Fibroblast of lung (primary cell): ENCODE results near the gene PADI1. TPM values are rescaled to one million over a fixed set of nuclear protein-coding genes. Genes with fewer than 3 reads are reported as not detected.

Source experiments
- DNase-seq, 2 donors: peaks; one replicate each; pipeline versions ENCODE4 v3.0.0 to v3.0.0-alpha.2; 2010; ENCODE audit warnings: low read depth in 2 of 2
- H2AFZ ChIP-seq: 2 replicates; pipeline ENCODE4 v1.5.1; 2012; ENCODE audit warnings: low read length, control low read depth, inconsistent platforms
- H3K27ac ChIP-seq: 2 replicates; pipeline ENCODE4 v1.5.1; 2011; ENCODE audit warnings: low read length, control low read depth; ENCODE audit not compliant: insufficient read depth
- H3K27me3 ChIP-seq: 2 replicates; pipeline ENCODE4 v1.5.1; 2011; ENCODE audit warnings: mild to moderate bottlenecking, low read length; ENCODE audit not compliant: control insufficient read depth, insufficient read depth
- H3K36me3 ChIP-seq: 2 replicates; pipeline ENCODE4 v1.5.1; 2011; ENCODE audit warnings: low read length; ENCODE audit not compliant: control insufficient read depth, insufficient read depth
- H3K4me1 ChIP-seq: 2 replicates; pipeline ENCODE4 v1.5.1; 2011; ENCODE audit warnings: low read length; ENCODE audit not compliant: control insufficient read depth, insufficient read depth; ENCODE audit errors: extremely low read depth
- H3K4me2 ChIP-seq: 2 replicates; pipeline ENCODE4 v1.5.1; 2011; ENCODE audit warnings: low read length, control low read depth; ENCODE audit not compliant: insufficient read depth; ENCODE audit errors: extremely low read depth
- H3K4me3 ChIP-seq, 4 experiments: fragments of 200-600 bp in 1 of 4; sonication (generic) in 1 of 4; replicated peaks in 1 of 4; 2 replicates each; pipeline ENCODE4 v1.5.1; 2011 to 2016; ENCODE audit warnings: low read length in 4 of 4, low read depth in 3 of 4, mild to moderate bottlenecking in 3 of 4, control low read depth in 2 of 4, inconsistent platforms in 1 of 4, mixed read lengths in 1 of 4; ENCODE audit not compliant: insufficient read depth in 1 of 4; ENCODE audit errors: control extremely low read depth in 1 of 4
- H3K79me2 ChIP-seq: 2 replicates; pipeline ENCODE4 v1.5.1; 2012; ENCODE audit warnings: mild to moderate bottlenecking, low read length, inconsistent platforms; ENCODE audit not compliant: control insufficient read depth, insufficient read depth
- H3K9ac ChIP-seq: 2 replicates; pipeline ENCODE4 v1.5.1; 2011; ENCODE audit warnings: mild to moderate bottlenecking, low read length, control low read depth; ENCODE audit not compliant: insufficient read depth
- H3K9me3 ChIP-seq: 2 replicates; pipeline ENCODE4 v1.5.1; 2012; ENCODE audit warnings: low read depth, low read length; ENCODE audit not compliant: control insufficient read depth, insufficient read depth
- H4K20me1 ChIP-seq: 2 replicates; pipeline ENCODE4 v1.5.1; 2011; ENCODE audit warnings: low read length; ENCODE audit not compliant: control insufficient read depth, insufficient read depth; ENCODE audit errors: extremely low read depth
- CTCF ChIP-seq, 2 donors: IDR thresholded peaks in 1 of 2; conservative IDR thresholded peaks in 1 of 2; 1 replicate in 1 of 2; 2 replicates in 1 of 2; pipeline ENCODE4 v1.5.1; 2011 to 2012; ENCODE audit warnings: low read length in 2 of 2, control low read depth in 1 of 2, inconsistent platforms in 1 of 2, low read depth in 1 of 2, mild to moderate bottlenecking in 1 of 2
- EZH2 ChIP-seq: IDR thresholded peaks from 2 replicates; pipeline ENCODE4 v1.5.1; 2012; ENCODE audit warnings: low read length, control low read depth, mild to moderate bottlenecking; ENCODE audit errors: missing control alignments
- polyA plus RNA-seq, 2 donors: library from polyadenylated mRNA; depleted of rRNA in 1 of 2; stranded (reverse) in 1 of 2; unstranded in 1 of 2; fragments of >200 nt; gene quantifications; 2 replicates each; pipeline ENCODE4 v1.2.1, GENCODE V29; 2011 to 2012; ENCODE audit warnings: missing spikeins in 1 of 2
- total RNA-seq: library from RNA; depleted of rRNA; stranded (reverse); fragments of >200 nt; gene quantifications from 2 replicates; pipeline ENCODE4 v1.2.1, GENCODE V29; 2014

Gene PADI1
- total and polyA plus RNA-seq, 2 donors (not counting 1 experiment from before 2014, with no cell fraction given), result not detected

- peaks cover 13% of the 10 kb centered on the region for H3K4me1 ChIP-seq
- H3K9ac ChIP-seq, result no peak overlapping the region
- H2AFZ ChIP-seq, result no peak overlapping the region
- TF ChIP-seq EZH2, result no peak
- no peak for TF ChIP-seq CTCF (conservative IDR thresholded peaks at IDR 0.05 in 1 of 2, IDR thresholded peaks at IDR 0.05 in 1 of 2; ENCODE audit: low read depth in 1 of 2, low read length in 2 of 2)
- no peak overlapping the region for H3K27ac ChIP-seq
- H3K4me2 ChIP-seq, result no peak overlapping the region
- H3K4me3 ChIP-seq, result no peak overlapping the region
- no peak for DNase-seq
- no peaks in the 10 kb centered on the region for H4K20me1 ChIP-seq
- H3K79me2 ChIP-seq, result no peaks in the 10 kb centered on the region
- H3K9me3 ChIP-seq, result no peaks in the 10 kb centered on the region
- no peaks in the 10 kb centered on the region for H3K27me3 ChIP-seq
- H3K36me3 ChIP-seq, result no peaks in the 10 kb centered on the region
Observed at GRCh38 chr1:17194133-17194475, 10.8 kb upstream of the PADI1 start.

- Histone ChIP-seq H3K4me1 (peaks cover 11% of the 10 kb centered on the region), H3K27ac (no peak overlapping the region), H3K9ac (no peak overlapping the region), H3K36me3 (no peaks in the 10 kb centered on the region), H4K20me1 (no peaks in the 10 kb centered on the region), H3K4me2 (no peak overlapping the region), H2AFZ (no peak overlapping the region), H3K4me3 (no peak overlapping the region), H3K27me3 (no peaks in the 10 kb centered on the region), H3K9me3 (no peaks in the 10 kb centered on the region), H3K79me2 (no peaks in the 10 kb centered on the region)
- DNase-seq, result no peak
- TF ChIP-seq EZH2 (no peak), CTCF (conservative IDR thresholded peaks at IDR 0.05 in 1 of 2, IDR thresholded peaks at IDR 0.05 in 1 of 2; ENCODE audit: low read depth in 1 of 2, low read length in 2 of 2) (no peak)
Observed at GRCh38 chr1:17194615-17195528, 10.1 kb upstream of the PADI1 start.

DNA sequence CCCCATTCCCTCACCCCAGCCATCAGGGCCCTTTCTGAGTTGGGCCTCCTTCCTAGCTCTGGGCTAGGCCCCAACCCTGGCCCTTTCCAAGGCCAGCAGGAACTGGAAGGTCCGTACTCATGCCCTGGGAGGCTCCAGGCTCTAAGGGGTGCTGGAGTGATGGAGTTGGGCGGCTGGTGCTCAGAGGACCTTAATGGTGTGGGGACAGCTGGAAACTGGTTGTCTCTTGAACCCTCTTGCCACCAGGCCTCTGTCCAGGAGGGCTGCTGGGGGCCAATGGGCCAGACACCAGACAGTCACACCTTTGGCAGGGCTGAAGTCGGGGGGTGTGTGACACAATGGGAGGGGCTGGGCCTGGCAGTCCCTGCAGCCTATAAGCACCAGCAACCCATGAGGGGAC is 9.2 kb upstream of the PADI1 start:
- no peak for TF ChIP-seq CTCF (conservative IDR thresholded peaks at IDR 0.05 in 1 of 2, IDR thresholded peaks at IDR 0.05 in 1 of 2; ENCODE audit: low read depth in 1 of 2, low read length in 2 of 2)
- no peak for TF ChIP-seq EZH2
- Histone ChIP-seq H3K9ac (no peak overlapping the region), H3K4me3 (no peak overlapping the region), H3K27me3 (no peaks in the 10 kb centered on the region), H3K79me2 (no peaks in the 10 kb centered on the region), H3K9me3 (no peaks in the 10 kb centered on the region), H3K4me2 (no peak overlapping the region), H3K4me1 (peaks cover 4% of the 10 kb centered on the region), H3K27ac (no peak overlapping the region), H4K20me1 (no peaks in the 10 kb centered on the region), H2AFZ (no peak overlapping the region), H3K36me3 (no peaks in the 10 kb centered on the region)
- DNase-seq, result no peak
